NK-92 (cell line): ENCODE results near the gene ARHGAP11B.
"Not testable (repeated sequence)": the region's sequence is repeated elsewhere in the genome, so short reads cannot be mapped to it uniquely, and the experiment has no call there.

Experiments used
- DNase-seq: peaks from one replicate; lab custom pipeline; 2025; ENCODE audit not compliant: unreplicated experiment; lab: John Stamatoyannopoulos, UW

Gene ARHGAP11B

DNA sequence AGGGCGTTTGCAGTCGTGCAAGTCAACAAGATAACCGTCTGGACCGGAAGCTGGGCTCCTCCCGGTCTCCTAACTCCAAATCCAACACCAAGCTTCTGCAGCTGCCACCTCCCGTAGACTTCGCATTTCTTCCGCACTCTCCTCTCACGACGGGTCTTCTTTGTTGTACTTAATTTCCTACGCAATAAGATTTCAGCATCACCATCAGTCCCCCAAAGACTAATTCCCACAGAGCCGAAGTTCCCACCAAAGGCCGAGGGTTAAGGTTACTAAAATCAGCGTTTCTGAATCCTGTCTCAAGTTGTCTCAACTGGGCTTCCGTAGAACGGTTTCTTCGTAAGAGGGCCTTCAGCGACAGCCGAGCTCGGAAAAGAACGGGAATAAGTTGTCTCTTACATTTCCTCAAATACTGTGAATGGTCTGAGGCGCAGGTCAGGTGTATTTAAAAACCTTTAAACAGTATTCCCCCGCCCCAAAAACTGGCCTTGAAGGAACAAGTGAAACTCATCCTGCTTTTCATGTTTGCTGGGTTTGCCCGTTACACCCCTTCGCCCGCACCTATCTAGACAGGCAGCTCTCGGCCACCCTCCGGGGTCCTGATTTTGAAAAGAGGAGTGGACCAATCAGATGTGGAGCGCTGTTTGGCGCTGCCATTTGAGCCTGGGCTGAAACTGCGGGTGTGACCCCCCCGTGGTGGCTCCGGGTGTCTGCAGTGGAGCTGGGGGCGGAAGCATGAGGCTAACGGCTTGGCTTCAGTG lies at the start of gene ARHGAP11B:
TSS of gene ARHGAP11B (plus strand) at position 693 of the 758 bp plus-strand sequence.
- DNase-seq: not testable (repeated sequence)

DNA sequence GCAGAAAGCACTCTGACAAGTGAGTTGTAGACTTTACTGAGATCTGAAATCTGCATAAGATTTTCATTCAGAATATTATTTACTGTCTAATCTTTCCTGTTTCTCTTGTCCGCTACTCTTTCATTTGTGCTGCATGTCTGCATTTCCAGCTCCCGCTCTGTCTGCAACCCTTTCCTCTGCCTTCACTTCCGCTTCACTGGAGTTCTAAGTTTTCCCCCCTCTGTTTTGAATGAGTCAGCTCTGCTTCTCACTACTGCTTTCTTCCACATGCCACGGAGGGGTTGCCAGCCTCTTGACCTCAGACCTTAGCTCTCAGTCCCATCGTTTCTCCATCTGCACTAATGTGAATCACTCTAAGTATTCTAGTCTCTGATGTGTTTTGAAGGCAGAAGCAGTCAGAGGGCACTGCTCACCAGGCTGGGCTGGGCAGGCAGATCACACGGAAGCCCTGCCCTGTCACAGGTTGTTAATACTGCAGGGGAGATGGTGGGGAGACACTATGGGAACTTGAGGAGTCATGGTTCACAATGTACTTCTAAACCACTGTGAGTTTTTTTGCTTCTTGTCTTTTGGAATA lies 46.4 kb upstream of the ARHGAP11B start:
- DNase-seq: not testable (repeated sequence)

DNA sequence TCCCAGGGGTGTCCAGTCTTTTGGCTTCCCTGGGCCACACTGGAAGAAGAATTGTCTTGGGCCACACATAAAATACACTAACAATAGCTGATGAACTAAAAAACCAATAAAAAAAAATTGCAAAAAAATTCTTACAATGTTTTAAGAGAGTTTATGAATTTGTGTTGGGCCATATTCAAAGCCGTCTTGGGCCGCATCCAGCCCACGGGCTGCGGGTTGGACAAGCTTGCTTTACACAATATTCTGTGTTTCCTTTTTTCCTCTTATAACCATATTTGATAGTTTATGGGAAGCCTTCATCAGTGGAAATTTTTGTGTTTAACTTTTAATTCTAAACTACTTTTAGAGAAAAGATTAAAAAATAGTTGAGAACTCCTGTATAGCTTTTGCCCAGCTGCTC lies 45.2 kb upstream of the ARHGAP11B start:
- DNase-seq: not testable (repeated sequence)

DNA sequence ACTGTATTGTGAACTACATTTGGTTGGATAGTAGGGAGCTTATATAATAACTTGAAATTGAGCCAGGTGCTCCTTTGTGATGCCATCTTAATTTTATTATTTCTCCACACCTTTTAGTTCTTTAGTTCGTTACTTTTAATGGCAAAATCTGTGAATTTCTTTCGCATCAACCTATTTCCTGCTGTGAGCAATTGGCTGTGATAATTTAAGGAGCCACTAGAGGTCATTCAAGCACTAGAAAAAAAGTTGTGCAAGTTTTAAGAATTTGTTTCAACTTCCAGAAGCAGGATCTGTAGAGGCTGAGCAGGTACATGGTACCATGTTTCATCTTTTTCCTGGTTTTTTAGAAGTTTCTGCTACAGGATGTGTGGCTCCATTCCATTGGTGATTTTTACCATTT lies 27.0 kb upstream of the ARHGAP11B start:
- not testable (repeated sequence) for DNase-seq

DNA sequence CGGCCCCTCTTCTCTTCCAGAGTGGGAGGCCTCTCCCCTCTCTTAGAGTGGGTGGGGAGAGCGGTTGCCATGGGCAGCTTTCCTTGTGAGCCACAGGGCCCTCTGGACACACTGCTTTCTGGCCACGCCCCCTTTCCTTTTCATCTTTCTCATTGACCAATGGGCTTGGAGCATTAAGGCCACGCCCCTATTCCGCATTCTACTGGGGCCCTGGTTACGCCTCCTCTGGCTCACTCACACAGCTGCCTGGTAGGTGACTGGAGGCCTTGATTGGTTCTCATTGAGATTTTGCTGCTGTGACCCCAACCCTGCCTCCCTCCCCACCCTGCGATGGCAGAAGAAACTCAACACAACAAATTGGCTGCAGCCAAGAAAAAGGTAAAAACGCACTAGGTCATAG lies 22.1 kb upstream of the ARHGAP11B start, which contains the start of gene GOLGA8H:
TSS of gene GOLGA8H (plus strand) at position 233 of the 400 bp plus-strand sequence. CDS start at position 331, 98 bp downstream.
- not testable (repeated sequence) for DNase-seq

DNA sequence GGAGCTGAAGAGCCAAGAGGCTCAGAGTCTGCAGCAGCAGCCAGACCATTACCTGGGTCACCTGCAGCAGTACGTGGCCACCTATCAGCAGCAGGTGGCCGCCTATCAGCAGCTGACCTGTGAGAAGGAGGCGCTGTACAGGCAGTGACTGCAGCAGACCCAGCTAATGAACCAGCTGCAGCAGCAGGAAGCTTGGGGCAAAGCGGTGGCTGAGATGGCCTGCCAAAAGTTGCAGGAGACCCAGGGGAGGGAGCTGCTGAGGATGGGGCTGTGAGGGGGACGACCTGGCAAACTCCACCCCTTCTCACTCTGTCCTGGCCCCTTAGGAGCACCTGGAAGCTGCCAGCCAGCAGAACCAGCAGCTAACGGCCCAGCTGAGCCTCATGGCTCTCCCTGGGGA lies 13.7 kb upstream of the ARHGAP11B start:
- not testable (repeated sequence) for DNase-seq

DNA sequence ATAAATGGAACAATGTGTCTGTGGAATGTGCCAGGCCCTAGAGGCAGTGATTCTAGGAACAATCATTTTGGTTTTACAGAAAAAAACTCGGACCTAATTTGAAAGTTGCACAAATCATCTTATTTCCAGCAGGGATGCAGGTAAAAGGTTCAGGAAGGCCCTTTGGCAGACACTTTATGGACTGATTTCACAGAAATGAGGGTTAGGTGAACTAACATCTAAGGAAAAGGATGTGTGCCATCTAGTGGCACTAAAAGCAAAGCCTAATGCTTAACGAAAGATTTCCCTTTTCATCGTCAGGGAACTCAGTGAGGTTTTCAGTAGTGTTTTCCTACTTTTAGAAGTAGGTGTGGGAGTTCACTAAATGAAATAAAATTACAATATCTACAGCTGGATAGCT lies 4.6 kb upstream of the ARHGAP11B start:
- DNase-seq: not testable (repeated sequence)

DNA sequence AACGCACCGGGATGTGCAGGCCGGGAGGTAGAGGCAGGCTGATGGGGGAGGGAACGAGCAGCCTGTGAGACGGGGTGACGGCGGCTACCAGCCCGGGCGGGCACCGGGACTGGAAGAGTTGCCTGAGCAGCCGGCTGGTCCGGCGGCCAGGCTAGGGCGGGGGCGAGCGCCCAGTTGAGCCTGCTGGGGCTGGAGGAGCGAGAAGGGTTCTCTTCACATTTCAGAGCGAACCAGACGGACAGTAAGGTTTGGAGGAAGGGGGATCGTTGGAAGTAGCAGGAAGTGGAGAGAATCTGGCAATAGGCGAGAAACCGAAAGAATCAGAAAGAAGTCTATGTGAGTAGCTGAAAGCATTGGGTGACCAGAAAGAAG lies 252 bp downstream of the ARHGAP11B start:
- DNase-seq: not testable (repeated sequence)

DNA sequence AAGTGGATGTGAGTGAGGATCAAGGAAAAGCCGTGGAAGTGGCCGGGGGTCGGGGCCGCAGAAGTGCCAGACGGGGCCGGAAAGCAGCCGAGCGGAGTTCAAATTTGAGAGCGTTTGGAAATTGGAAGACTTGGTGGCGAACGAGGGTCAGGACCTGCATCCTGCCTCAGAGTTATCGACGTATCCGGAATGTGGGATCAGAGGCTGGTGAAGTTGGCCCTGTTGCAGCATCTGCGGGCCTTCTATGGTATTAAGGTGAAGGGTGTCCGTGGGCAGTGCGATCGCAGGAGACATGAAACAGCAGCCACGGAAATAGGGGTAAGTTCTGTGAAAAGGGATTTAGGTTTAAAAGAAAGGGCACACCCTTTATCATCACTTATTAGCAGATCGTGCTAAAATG lies 704 bp downstream of the ARHGAP11B start:
- not testable (repeated sequence) for DNase-seq

DNA sequence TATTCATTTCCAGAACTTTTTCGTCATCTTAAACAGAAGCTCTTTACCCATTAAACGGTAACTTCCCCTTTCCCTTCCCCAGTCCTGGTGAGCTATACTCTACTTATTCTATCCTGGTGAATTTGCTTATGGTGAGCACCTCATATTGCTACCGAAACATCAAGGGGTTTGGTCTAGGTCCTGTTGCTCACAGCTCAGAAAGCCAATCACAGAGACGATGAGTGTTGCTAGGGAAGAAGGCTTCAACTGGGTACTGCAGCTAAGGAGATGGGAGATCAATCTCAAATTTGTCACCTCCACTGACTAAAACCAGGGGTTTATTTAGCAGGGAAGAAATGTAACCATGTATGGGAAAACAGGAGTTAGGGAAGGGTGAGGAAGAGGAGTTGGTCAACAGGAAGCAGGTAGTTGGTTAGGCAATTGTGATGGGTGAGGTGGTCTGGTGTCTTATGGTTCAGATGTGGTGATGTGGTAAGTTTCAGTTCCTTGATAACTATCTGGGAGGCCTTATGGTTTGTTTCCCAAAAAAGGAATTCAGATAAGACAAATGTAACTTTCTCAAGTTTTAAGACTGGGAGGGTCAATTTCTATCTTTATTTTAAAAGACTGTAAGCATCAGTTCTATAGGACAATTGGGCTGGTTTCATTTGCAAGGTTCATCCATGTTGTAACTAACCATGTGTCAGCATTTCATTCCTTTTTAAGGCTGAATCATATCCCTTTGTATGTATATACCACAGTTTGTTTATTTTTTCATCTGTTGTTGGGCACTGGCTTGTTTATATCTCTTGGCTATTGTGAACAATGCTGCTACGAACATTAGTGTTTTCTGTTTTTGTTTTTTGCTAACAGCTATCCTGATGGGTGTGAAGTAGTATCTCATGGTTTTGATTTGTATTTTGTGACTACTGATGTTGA lies 24.3 kb downstream of the ARHGAP11B start:
- DNase-seq: no peak

DNA sequence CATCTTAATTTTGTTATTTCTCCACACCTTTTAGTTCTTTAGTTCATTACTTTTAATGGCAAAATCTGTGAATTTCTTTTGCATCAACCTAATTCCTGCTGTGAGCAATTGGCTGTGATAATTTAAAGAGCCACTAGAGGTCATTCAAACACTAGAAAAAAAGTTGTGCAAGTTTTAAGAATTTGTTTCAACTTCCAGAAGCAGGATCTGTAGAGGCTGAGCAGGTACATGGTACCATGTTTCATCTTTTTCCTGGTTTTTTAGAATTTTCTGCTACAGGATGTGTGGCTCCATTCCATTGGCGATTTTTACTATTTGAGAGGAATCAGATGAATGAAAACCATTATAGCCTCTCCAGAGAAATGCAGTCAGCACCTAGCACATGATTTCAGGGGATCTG lies 35.2 kb downstream of the ARHGAP11B start:
- DNase-seq: not testable (repeated sequence)

DNA sequence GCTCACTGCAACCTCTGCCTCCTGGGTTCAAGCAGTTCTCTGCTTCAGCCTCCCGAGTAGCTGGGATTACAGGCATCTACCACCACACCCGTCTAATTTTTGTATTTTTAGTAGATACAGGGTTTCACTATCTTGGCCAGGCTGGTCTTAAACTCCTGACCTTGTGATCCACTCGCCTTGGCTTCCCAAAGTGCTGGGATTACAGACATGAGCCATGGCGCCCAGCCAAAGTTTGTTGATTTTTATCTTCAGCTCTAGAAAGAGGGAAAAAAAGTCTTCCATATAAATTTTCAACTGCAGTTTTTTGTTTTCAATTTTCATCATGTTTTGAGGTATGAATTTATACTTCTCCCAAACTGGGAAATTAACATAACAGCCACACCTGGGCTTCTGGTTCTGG lies 43.7 kb downstream of the ARHGAP11B start:
- not testable (repeated sequence) for DNase-seq

DNA sequence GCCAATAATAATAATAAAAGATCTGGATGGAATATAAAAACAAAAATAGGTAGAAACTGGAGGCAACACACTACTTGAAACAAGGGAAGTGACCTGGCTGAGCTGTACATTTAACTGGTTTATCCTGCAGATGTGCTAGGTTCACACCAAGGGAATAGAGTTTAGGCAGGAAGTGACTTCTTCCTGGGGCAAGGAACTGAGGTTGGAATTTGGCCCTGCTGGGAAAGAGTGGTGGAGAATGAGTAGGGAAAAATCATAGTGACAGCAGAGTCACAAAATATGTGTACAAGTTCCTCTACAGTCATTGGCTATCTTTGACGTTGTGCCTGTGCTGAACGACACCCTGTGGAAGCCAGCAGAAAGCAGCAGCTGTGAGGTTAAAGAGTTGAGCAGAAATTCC lies 44.1 kb downstream of the ARHGAP11B start:
- DNase-seq: no peak

DNA sequence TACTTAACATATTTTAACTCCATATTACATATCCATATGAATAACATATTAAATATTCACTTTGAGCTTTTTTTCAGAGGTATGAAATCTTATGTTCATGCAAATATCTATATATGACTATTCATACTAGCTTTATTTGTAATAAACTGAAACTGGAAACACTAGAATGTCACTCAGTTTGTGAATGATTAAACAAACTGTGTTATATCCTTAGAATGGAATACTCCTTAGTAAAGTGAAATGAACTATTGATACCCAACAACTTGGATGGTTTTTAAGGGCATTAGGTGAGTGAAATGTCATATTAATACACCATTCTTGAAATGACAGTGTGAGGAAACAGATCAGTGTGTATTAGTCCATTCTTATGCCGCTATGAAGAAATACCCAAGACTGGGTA lies 45.4 kb downstream of the ARHGAP11B start:
- no peak for DNase-seq

DNA sequence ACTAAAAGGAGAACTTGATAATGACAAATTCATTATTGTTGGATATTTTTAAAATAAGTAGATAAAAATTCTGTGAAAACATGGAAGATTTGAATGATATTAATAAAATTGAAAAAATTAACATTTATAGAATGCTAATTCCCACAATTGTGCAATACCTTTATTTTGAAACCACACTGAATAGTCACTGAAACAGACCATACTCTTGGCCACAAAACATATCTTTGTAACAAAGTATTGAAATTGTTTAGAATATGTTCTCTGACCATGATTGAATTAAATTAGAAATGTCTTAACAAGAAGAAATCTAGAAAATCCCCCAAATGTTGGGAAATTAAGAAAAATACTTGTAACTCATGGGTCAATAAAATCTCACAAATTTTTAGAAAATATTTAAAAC lies 49.2 kb downstream of the ARHGAP11B start:
- DNase-seq: no peak

DNA sequence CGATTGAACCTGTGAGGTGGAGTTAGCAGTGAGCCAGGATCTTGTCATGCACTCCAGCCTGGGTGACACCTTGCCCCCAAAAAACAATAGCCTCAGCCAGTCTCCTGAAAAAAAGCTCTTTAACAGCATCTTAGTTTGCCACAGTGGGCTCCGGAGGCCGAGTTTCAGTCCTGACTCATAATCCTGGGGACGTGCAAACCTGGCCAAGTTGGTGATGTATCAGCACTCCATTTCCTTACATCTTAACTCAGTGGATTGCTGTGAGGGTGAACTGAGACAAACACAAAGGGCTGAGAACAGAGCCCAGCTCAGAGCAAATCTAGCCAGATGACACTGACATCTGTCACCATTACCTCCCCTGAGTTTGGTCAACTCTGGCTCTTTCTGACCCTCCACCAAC lies 50.0 kb downstream of the ARHGAP11B start:
- DNase-seq: not testable (repeated sequence)

DNA sequence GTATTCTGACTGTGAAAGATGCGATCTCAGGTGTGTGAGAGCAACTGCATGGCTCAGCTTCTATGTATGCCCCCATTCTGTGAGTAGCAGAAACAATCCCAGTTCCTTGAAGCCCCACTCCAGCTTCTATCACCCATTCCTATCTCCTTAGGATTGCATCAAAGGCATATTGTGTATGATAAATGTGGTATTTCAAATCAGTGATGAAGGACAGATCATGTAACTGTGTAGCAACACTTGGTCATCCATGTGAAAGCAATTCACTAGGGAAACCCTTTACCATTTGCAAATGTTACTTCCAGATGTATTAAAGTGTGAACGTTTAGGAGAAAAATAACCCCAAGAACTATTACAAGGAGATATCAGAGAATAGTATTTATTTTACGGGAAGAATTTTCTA lies 55.1 kb downstream of the ARHGAP11B start:
- not testable (repeated sequence) for DNase-seq

DNA sequence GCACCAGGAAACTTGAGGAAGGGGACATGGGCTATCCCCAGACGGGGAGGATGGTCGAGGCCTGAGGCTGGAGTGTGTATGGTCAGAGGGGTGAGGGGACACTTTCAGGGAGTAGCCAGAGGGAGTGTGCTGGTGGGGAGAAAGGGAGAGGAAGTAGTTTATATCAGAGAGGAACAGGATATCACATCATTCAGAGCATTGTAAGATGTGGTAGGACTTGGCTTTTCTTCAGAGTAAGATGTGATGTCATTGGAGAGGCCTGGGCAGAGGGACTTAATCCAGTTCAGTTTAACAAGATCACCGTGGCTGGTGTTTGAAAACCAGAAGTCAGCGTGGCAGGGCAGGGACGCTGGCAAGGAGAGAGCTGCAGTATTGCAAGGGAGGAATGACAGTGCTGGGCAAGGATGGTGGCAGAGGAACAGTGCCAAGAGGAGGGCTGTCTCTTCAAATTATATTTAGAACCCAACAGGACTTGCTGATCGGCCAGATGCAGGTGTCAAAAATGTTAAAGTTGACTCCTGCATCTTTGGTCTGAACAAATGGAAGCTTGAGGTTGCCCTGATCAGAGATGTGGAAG lies 59.9 kb downstream of the ARHGAP11B start:
- not testable (repeated sequence) for DNase-seq

DNA sequence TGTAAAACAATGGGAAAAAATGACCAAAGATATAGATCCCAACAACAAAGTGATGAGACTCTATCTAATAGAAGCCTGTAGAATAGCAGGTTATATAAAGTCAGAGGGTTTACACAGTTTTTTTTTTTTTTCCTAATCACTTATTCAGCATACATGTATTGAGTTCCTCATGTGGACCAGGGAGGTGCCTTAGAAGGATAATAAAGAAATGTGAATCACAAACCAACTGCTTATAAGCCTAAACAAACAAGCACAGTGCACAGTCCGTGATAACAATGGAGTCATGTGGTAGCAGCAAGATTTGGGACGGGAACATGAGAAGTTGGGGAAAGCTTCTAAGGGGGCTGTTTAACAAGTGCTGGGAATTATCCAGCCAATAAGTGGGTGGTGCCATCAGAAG lies 60.7 kb downstream of the ARHGAP11B start:
- DNase-seq: not testable (repeated sequence)
